GM12872 (cell line): ENCODE data around the gene IAPP.

Source experiments
- CTCF ChIP-seq: IDR thresholded peaks from 3 replicates; pipeline ENCODE4 v1.5.1; 2011; ENCODE audit warnings: low read depth, mild to moderate bottlenecking, low read length, moderate library complexity; ENCODE audit not compliant: insufficient read depth

Gene IAPP

GRCh38 chr12:21372602-21373001 is at the start of gene IAPP:
Gene IAPP (plus strand): TSS chr12:21372902. CDS start chr12:21373352, 450 bp downstream.
- TF ChIP-seq CTCF = no peak

GRCh38 chr12:21323736-21324135 is 49.0 kb upstream of the IAPP start:
- no peak for TF ChIP-seq CTCF

GRCh38 chr12:21324551-21324950 is 48.2 kb upstream of the IAPP start:
- TF ChIP-seq CTCF = no peak

- TF ChIP-seq CTCF = no peak
Observed at GRCh38 chr12:21328578-21328977, 44.1 kb upstream of the IAPP start.

- no peak for TF ChIP-seq CTCF
Observed at GRCh38 chr12:21330682-21331253, 41.9 kb upstream of the IAPP start.

- TF ChIP-seq CTCF = no peak
Observed at GRCh38 chr12:21334771-21335325, 37.9 kb upstream of the IAPP start, which contains the start of gene SLCO1A2. Gene SLCO1A2 (minus strand): TSS chr12:21334917. CDS start chr12:21334647, 270 bp downstream.

GRCh38 chr12:21336656-21337055 is 36.0 kb upstream of the IAPP start:
- no peak for TF ChIP-seq CTCF
